ENCODE data around the gene KLK6.
A peak's percentile ranks its signal among the peaks of the same experiment; 100 is the strongest.

KLK6 gene

DNA sequence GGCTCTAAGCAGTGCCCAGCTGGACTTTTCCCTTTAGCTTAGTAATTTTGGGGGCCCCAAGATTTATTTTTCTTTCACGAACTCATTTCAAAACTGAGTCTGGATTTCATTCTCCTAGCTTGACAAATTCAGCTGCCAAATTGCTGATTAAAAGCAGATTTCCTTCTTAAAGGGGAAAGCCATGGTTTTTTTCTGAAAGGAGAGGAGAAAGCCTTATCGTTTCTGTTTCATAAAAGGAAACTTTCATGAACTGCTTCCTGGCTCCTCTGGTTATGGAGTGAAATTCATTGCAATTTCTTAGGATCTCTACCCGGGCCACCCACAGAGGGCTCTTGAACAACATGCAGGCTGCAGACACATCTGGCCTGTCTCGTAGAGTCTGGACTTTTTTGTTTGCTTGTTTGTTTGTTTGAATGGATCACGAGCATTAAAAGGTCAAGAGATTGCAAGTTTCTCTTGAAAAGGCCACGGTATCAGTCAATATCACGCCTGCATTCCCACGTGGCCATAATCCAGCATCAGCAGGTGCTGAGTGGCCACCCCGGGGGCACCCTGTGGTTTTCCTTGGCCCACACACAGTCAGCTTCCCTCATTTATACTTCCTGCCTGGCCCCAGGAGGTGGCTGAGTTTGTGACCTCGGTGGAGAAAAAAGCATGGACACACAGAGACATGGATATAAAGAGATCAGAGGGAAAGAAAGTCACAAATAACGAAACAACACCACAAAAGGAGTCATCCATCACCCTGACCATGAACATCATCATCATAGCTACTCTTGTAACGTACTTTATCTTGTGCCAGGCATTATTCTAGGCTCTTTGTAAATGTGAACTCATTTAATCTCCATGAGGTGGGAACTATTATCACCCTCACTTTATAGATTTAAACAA is 47.7 kb downstream of the KLK6 start:
- TF ChIP-seq TAF1 (IDR thresholded peaks at IDR 0.05; ENCODE audit: borderline replicate concordance, low read depth, low read length) (no peak), POLR2AphosphoS5 (IDR thresholded peaks at IDR 0.05; ENCODE audit: low read depth, low read length) (no peak), POLR2A (IDR thresholded peaks at IDR 0.05; ENCODE audit: low read depth, low read length) (no peak)
- DNase-seq (ENCODE audit: insufficient read length) = no peak
- FAIRE-seq = peak; percentile 40

DNA sequence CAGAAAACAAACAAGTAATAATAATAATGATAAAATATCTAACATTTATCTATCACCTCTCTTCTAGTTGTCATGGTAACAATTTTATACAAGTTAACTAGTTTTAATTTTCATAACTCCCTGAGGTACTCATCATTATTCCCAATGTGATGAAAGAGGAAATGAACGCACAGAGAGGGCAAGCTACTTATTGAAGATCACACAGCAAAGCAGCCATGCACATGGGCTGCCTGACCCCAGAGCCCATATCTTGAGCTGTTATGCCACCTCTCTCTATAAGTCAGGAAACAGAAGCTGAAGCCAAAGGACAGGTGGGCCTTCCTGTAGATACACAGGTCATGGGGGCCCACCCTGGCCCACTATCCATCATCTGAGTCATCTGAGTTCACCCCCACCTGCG is 53.3 kb downstream of the KLK6 start:
- TF ChIP-seq POLR2AphosphoS5 (IDR thresholded peaks at IDR 0.05; ENCODE audit: low read depth, low read length) (no peak), POLR2A (IDR thresholded peaks at IDR 0.05; ENCODE audit: low read depth, low read length) (no peak), TAF1 (IDR thresholded peaks at IDR 0.05; ENCODE audit: borderline replicate concordance, low read depth, low read length) (no peak)
- DNase-seq (ENCODE audit: insufficient read length) = no peak
- FAIRE-seq = no peak

DNA sequence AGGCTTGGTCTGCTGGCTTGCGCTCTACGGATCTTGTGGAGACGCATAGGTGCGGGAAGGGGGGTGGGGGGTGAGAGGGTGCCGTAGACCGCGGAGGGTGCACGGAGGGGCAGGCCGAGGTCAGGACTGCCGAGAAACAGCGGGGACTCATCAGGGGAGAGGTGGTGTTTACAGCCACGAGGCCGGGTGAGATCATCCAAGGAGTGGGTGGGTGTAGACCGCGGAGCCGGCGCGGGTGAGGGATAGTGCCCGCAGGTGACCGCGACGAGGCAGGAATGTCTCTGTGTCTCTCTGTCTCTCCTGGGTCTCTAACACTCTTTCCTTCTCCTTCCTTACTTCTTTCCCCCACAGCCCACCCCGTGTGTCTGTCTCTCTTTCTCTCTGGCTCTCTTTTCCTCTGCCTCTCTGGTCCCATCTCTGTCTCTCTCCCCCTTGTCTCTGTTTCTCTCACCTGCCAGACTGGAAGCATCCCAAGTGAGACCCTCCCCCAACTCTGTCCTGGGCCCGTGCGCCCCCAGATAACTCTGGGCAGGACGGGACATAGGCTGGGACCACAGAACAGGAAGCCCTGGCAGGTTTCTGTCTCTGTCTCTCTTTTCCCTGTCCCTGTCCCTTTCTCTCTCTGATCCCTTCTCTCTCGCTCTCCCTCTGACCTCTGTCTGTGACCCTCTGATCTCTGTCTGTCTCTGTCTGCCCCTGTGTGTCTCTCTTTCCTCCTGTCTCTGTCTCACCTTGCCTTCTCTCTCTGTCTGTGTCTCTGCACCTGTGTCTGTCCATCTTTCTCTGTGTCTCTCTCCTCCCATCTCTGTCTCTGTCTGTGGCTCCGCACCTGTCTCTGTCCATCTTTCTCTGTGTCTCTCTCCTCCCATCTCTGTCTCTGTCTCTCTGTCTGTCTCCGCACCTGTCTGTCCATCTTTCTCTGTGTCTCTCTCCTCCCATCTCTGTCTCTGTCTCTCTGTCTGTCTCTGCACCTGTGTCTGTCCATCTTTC is 56.4 kb downstream of the KLK6 start:
- TF ChIP-seq POLR2A (IDR thresholded peaks at IDR 0.05; ENCODE audit: low read depth, low read length) (no peak), TAF1 (IDR thresholded peaks at IDR 0.05; ENCODE audit: borderline replicate concordance, low read depth, low read length) (no peak), POLR2AphosphoS5 (IDR thresholded peaks at IDR 0.05; ENCODE audit: low read depth, low read length) (no peak)
- DNase-seq (ENCODE audit: insufficient read length) (no peak), FAIRE-seq (no peak)

DNA sequence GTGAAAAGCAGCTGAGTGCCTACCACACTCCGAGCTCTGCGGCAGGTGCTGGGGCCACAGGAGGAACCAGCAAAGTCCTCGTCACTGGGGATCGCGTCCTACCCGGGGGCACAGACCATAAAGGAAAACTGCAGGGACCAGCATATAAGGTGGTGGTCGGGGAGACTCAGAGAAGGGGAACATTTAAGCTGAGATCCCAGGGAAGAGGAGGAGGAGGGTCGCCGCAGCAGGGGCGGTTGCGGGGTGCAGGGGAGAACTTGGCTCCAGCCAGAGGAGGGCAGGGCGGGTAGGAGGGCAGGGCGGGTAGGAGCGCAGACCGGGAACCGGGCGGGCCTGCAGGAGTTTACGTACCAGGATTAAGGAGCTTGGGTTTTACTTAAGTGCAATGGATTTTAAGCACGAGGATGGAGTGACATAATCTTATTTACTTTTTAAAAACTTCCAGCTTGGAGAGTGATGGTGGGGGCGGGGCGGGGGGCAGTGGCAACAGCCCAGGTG is 57.2 kb downstream of the KLK6 start:
- no peak for DNase-seq (ENCODE audit: insufficient read length)
- FAIRE-seq = no peak
- TF ChIP-seq TAF1 (IDR thresholded peaks at IDR 0.05; ENCODE audit: borderline replicate concordance, low read depth, low read length) (no peak), POLR2A (IDR thresholded peaks at IDR 0.05; ENCODE audit: low read depth, low read length) (no peak), POLR2AphosphoS5 (IDR thresholded peaks at IDR 0.05; ENCODE audit: low read depth, low read length) (no peak)

DNA sequence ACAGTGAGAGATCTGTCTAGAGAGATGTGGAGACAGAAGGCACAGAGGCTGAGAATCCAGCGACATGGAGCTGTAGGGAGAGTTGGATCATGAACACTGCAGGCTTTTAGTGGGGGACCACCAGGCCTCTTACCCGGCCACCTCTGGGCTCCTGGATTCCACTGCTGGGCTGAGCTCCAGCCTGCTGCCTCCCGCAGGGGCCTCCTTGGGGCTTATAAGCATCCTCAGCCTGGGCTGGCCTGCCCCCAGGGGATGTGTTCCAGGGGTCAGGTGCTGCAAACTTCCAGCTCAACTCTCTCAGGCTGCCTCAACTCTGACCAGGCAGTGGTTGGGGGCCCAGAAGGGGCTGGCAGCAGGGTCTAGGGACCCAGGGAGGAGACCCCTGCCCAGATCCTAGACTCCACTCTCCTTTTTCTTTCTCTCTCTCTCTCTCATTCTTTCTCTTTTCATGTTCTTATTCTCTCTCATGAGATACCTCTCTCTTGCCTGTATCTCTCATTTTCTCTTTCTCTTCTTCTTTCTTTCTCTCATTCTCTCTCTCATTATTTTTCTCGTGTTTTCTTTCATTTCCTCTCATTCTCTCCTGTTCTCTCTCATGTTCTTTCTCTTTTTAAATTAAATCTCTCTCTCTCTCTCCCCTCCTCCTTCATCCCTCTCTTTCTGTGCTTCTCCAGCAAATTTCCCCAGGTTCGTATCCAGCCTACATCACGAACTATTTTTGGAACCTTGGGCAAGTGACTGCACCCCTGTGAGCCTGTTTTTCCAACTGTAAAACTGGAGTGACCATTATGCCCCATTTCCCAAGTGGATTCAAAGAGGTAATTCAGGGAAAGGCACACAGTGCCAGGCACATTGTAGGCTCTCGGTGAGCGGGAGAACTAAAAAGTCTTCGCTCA is 57.9 kb downstream of the KLK6 start, which contains the start of gene KLK4:
TSS of gene KLK4 (minus strand) at position 190 of the 896 bp plus-strand sequence. CDS start 657 bp downstream, outside the sequence.
- FAIRE-seq = no peak
- no peak for TF ChIP-seq TAF1 (IDR thresholded peaks at IDR 0.05; ENCODE audit: borderline replicate concordance, low read depth, low read length)
- TF ChIP-seq POLR2A (IDR thresholded peaks at IDR 0.05; ENCODE audit: low read depth, low read length) = no peak
- TF ChIP-seq POLR2AphosphoS5 (IDR thresholded peaks at IDR 0.05; ENCODE audit: low read depth, low read length) = no peak

DNA sequence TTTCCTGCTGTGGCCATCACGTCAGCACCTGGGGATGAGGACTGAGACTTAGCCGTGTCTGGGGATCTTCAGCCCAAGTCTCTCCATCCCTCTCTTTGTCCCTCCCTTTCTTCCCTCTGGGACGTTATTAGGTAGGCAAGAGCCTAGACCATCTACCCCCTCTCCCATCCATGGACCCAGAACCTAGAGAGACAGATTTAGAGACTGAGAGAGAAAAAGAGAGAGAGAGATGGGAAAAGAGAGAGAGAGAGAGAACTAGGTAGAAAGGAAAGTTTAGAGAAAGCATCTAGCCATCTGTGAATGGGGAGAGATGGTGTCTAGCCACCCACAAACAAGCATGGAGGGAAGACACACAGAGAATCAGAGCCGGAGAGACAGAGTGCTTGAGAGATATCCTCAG is 58.7 kb downstream of the KLK6 start:
- no peak for FAIRE-seq
- DNase-seq (ENCODE audit: insufficient read length) = no peak
- TF ChIP-seq POLR2A (IDR thresholded peaks at IDR 0.05; ENCODE audit: low read depth, low read length) = no peak
- TF ChIP-seq TAF1 (IDR thresholded peaks at IDR 0.05; ENCODE audit: borderline replicate concordance, low read depth, low read length) = no peak
- no peak for TF ChIP-seq POLR2AphosphoS5 (IDR thresholded peaks at IDR 0.05; ENCODE audit: low read depth, low read length)

More for the DNA sequence above, 57.9 kb downstream of the KLK6 start, which contains the start of gene KLK4:
- no peak for DNase-seq (ENCODE audit: insufficient read length)

DNA sequence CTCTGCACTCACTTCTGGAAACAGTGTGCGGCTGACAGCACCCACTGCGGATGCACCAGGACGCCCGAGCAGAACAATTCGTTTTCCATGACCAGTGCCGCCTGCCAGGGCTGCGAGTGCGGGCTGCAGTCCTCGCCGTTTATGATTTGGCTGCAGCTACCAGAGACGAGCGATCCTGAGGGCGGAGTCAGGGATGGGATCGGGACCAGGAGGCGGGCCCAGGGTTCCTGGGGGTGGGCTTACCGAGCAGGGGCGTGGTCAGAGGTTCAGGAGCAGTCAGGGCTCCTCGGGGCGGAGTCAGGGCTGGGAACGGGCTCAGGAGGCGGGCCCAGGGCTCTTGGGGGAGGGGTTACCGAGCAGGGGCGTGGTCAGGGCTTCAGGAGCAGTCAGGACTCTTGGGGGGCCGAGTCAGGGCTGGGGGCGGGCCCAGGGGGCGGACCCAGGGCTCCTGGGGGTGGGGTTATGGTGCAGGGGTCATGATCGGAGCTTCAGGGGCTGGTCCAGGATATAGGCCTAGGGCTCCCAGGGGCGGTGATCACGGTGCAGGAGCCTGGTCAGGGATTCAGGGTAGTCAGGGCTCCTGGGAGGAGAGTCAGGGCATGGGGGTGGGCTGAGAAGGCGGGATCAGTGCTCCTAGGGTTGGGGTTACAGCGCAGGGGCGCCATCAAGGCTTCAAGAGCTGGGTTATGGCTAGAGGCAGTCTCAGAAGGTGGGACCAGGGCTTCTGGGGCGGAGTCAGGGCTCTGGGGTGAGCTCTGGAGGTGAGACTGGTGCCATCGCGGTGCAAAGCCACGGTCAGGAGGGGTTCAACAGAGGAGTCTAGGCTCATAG is 59.9 kb downstream of the KLK6 start:
- FAIRE-seq (no peak), DNase-seq (ENCODE audit: insufficient read length) (peak; percentile 54)
- TF ChIP-seq POLR2AphosphoS5 (IDR thresholded peaks at IDR 0.05; ENCODE audit: low read depth, low read length) = no peak
- no peak for TF ChIP-seq POLR2A (IDR thresholded peaks at IDR 0.05; ENCODE audit: low read depth, low read length)
- TF ChIP-seq TAF1 (IDR thresholded peaks at IDR 0.05; ENCODE audit: borderline replicate concordance, low read depth, low read length) = no peak

All from GM12892 (cell line).